IMR-90 (cell line): Measurements from ENCODE around the gene KCNK7.

Source experiments
- BHLHE40 ChIP-seq: fragments of 150-350 bp; IDR thresholded peaks from 2 replicates; pipeline ENCODE4 v1.6.1; 2016; ENCODE audit warnings: mild to moderate bottlenecking, low read depth, low read length
- CEBPB ChIP-seq: IDR thresholded peaks from 2 replicates; pipeline ENCODE4 v1.6.1; 2012; ENCODE audit warnings: low read depth, low read length, improper control_type of control experiment
- CHD1 ChIP-seq: IDR thresholded peaks from 2 replicates; pipeline ENCODE4 v1.6.1; 2012; ENCODE audit warnings: low read depth, low read length, improper control_type of control experiment
- CTCF ChIP-seq: conservative IDR thresholded peaks from 2 replicates; pipeline ENCODE4 v1.5.1; 2012; ENCODE audit warnings: mild to moderate bottlenecking, low read depth, low read length, improper control_type of control experiment
- ELK1 ChIP-seq: fragments of 150-350 bp; IDR thresholded peaks from 2 replicates; pipeline ENCODE4 v1.6.1; 2016; ENCODE audit warnings: low read depth, mild to moderate bottlenecking, low read length, moderate library complexity, borderline replicate concordance
- FOS ChIP-seq: fragments of 150-350 bp; IDR thresholded peaks from 2 replicates; pipeline ENCODE4 v1.6.1; 2016; ENCODE audit warnings: low read depth, low read length
- MAFK ChIP-seq: IDR thresholded peaks from 2 replicates; pipeline ENCODE4 v1.6.1; 2012; ENCODE audit warnings: low read depth, low read length, improper control_type of control experiment
- MAZ ChIP-seq: IDR thresholded peaks from 2 replicates; pipeline ENCODE4 v1.6.1; 2012; ENCODE audit warnings: low read depth, mild to moderate bottlenecking, low read length, improper control_type of control experiment, moderate library complexity, borderline replicate concordance
- NFE2L2 ChIP-seq: fragments of 150-350 bp; IDR thresholded peaks from 2 replicates; pipeline ENCODE4 v1.6.1; 2016; ENCODE audit warnings: low read depth, mild to moderate bottlenecking, low read length
- POLR2A ChIP-seq: IDR thresholded peaks from 2 replicates; pipeline ENCODE4 v1.6.1; 2012; ENCODE audit warnings: mild to moderate bottlenecking, low read depth, low read length
- RAD21 ChIP-seq: IDR thresholded peaks from 2 replicates; pipeline ENCODE4 v1.6.1; 2012; ENCODE audit warnings: low read length, improper control_type of control experiment
- RCOR1 ChIP-seq: IDR thresholded peaks from 2 replicates; pipeline ENCODE4 v1.6.1; 2012; ENCODE audit warnings: mild to moderate bottlenecking, low read length, improper control_type of control experiment; ENCODE audit not compliant: insufficient replicate concordance
- RFX5 ChIP-seq: IDR thresholded peaks from 2 replicates; pipeline ENCODE4 v1.8.0; 2012; ENCODE audit warnings: low read depth, mild to moderate bottlenecking, low read length, moderate library complexity
- TF ChIP-seq, protein P1 (sequence below): fragments of 150-350 bp; IDR thresholded peaks from 2 replicates; pipeline ENCODE4 v1.6.1; 2017; ENCODE audit warnings: mild to moderate bottlenecking, antibody characterized with exemption, low read length, low read depth

DNA sequence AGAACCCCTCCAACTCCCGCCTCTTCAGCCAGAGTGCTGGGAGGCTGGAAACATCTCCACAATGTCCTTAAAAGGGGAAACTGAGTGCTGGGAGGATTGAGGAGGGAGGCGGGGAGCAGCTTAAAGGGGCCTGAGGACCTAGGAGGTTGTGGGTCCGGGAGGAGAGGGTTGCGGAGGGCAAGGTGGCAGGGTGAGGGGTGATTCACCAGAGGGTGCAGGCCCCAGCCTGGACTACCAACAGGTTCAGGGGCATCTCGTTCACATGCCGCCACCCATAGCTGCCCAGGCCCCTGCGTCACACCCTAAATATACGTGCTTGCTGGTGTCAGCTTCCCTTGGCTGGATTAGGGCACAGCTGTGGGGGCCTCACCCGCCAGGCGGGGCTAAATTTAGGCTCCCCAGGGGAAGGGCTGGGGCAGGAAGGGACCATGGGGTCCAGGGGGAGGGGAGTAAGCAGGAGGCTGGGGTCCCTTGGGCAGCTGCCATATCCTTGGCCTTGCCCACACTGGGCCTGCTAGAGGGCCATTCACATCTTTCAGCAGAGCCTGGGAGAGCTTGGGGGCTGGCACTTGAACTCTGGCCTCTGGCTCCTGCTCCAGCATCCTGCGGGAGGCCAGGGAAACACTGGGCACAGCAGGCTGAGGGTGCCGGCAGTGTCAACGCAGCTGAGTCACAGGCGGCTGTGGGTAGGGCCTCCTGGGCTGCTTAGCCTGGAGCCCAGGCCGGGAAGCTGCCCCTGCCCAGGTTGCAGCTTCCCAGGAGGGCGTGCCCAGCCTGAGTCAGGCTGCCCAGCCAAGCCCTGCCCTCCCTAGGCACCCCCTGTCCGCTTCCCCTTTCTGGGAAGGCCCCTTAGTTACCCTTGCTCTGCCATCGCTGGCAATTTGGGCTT, 18.5 kb downstream of the KCNK7 start:
- TF ChIP-seq MAZ: peak; percentile 37; the same call in 1 of the 2 replicates
- no peak for TF ChIP-seq MAFK
- TF ChIP-seq CTCF: no peak
- TF ChIP-seq FOS: 0 out of 2 replicates have a peak, but pooled peaks have one; percentile 25
- peak; percentile 30; the same call in 1 of the 2 replicates for TF ChIP-seq POLR2A
- no peak for TF ChIP-seq CEBPB
- TF ChIP-seq RFX5: no peak
- no peak for TF ChIP-seq NFE2L2
- TF ChIP-seq RAD21: no peak
- TF ChIP-seq RCOR1: no peak
- TF ChIP-seq, protein P1, sequence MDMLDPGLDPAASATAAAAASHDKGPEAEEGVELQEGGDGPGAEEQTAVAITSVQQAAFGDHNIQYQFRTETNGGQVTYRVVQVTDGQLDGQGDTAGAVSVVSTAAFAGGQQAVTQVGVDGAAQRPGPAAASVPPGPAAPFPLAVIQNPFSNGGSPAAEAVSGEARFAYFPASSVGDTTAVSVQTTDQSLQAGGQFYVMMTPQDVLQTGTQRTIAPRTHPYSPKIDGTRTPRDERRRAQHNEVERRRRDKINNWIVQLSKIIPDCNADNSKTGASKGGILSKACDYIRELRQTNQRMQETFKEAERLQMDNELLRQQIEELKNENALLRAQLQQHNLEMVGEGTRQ: no peak
- TF ChIP-seq CHD1: no peak
- TF ChIP-seq BHLHE40: no peak; the same call in 1 of the 2 replicates
- TF ChIP-seq ELK1: no peak
